K562 (cell line): ENCODE results near the gene VSIG4. TPM values are rescaled to one million over a fixed set of nuclear protein-coding genes. Genes with fewer than 3 reads are reported as not detected.
A peak's percentile ranks its signal among the peaks of the same experiment; 100 is the strongest.

ENCODE experiments used
- ARID1B ChIP-seq: fragments of 450-650 bp; IDR thresholded peaks from 2 replicates; pipeline ENCODE4 v1.6.1; 2016; ENCODE audit warnings: antibody characterized with exemption, mild to moderate bottlenecking, inconsistent platforms
- ARNT ChIP-seq, 2 experiments: fragments of 450-650 bp; IDR thresholded peaks; 2 replicates each; pipeline ENCODE4 v1.6.1; 2016; ENCODE audit warnings: mild to moderate bottlenecking in 1 of 2
- BCL6 ChIP-seq: fragments of 250-450 bp; sonication (Bioruptor Pico); IDR thresholded peaks from 2 replicates; pipeline ENCODE4 v1.4.0; 2020
- BRF1 ChIP-seq: IDR thresholded peaks from 3 replicates; pipeline ENCODE4 v1.6.1; 2011; ENCODE audit warnings: borderline replicate concordance, mild to moderate bottlenecking; ENCODE audit not compliant: insufficient read length; ENCODE audit errors: extremely low read depth
- CREBBP ChIP-seq: IDR thresholded peaks from one replicate; pipeline ENCODE4 v1.6.1; 2012; ENCODE audit warnings: low read depth, mild to moderate bottlenecking, control low read depth, inconsistent platforms, low read length
- ELF1 ChIP-seq: fragments of 200-800 bp; sonication (Bioruptor generic); IDR thresholded peaks from 2 replicates; pipeline ENCODE4 v1.6.1; 2016; ENCODE audit warnings: missing genetic modification characterization, missing compliant biosample characterization
- ETS2 ChIP-seq: IDR thresholded peaks from 2 replicates; pipeline ENCODE4 v1.6.1; 2016; ENCODE audit warnings: borderline replicate concordance, missing genetic modification characterization, mild to moderate bottlenecking, moderate library complexity, missing compliant biosample characterization; ENCODE audit not compliant: poor library complexity, severe bottlenecking
- RNF2 ChIP-seq: sonication (generic); IDR thresholded peaks from 2 replicates; pipeline ENCODE4 v1.6.1; 2016
- RUNX1 ChIP-seq: sonication (generic); IDR thresholded peaks from 2 replicates; pipeline ENCODE4 v1.6.1; 2016; ENCODE audit warnings: antibody characterized with exemption, low read depth
- SMAD3 ChIP-seq: fragments of 450-650 bp; formaldehyde crosslinking; conservative IDR thresholded peaks from 2 replicates; pipeline ENCODE4 v1.4.0; 2020; ENCODE audit warnings: mild to moderate bottlenecking
- SOX6 ChIP-seq: fragments of 450-650 bp; IDR thresholded peaks from 2 replicates; pipeline ENCODE4 v1.6.1; 2014; ENCODE audit warnings: mild to moderate bottlenecking
- STAT5A ChIP-seq: IDR thresholded peaks from 2 replicates; pipeline ENCODE4 v1.6.1; 2012; ENCODE audit warnings: low read length, inconsistent platforms, borderline replicate concordance
- TAF15 ChIP-seq: fragments of 200-400 bp; formaldehyde crosslinking; IDR thresholded peaks from 2 replicates; pipeline ENCODE4 v1.6.1; 2017; ENCODE audit warnings: mild to moderate bottlenecking, low read depth, low read length, moderate library complexity
- TRIM24 ChIP-seq, 2 experiments: fragments of 450-650 bp; IDR thresholded peaks; 2 replicates each; pipeline ENCODE4 v1.6.1; 2016
- ZNF197 ChIP-seq: fragments of 200-800 bp; sonication (Bioruptor generic); IDR thresholded peaks from 2 replicates; pipeline ENCODE4 v1.6.1; 2016; ENCODE audit warnings: low read depth, missing genetic modification characterization, missing compliant biosample characterization
- ZNF232 ChIP-seq: sonication (generic); formaldehyde crosslinking; IDR thresholded peaks from 2 replicates; pipeline ENCODE4 v1.8.0; 2022; ENCODE audit warnings: mild to moderate bottlenecking, missing genetic modification reagents
- ZNF280A ChIP-seq: fragments of 450-650 bp; IDR thresholded peaks from 2 replicates; pipeline ENCODE4 v1.6.1; 2018; ENCODE audit warnings: mild to moderate bottlenecking, low read depth; ENCODE audit not compliant: partially characterized antibody
- ZZZ3 ChIP-seq: fragments of 450-650 bp; IDR thresholded peaks from 2 replicates; pipeline ENCODE4 v1.6.1; 2016; ENCODE audit warnings: antibody characterized with exemption, mild to moderate bottlenecking, moderate library complexity
- polyA plus RNA-seq, 8 experiments: library from polyadenylated mRNA; depleted of rRNA in 4 of 8; stranded (reverse) in 5 of 8; unstranded in 3 of 8; fragments of >200 nt; fragmentation: Nextera tagmentation in 2 of 8; fragmentation: Illumina TruSeq in 1 of 8; extraction: Ambion mirVana in 2 of 8; extraction: Trizol in 1 of 8; gene quantifications; 2 replicates each; pipeline versions ENCODE4 v1.2.1 to v1.2.3, GENCODE V29; 2011 to 2014; ENCODE audit warnings: inconsistent platforms in 1 of 8, missing spikeins in 1 of 8
- total RNA-seq, 7 experiments: library from RNA; depleted of rRNA in 6 of 7; stranded (reverse); fragments of >200 nt in 6 of 7; fragmentation: Illumina TruSeq in 2 of 7; extraction: Trizol in 2 of 7; gene quantifications; 2 replicates each; pipeline versions ENCODE4 v1.2.1 to v1.2.3, GENCODE V29; 2011 to 2021; ENCODE audit warnings: low replicate concordance in 1 of 7
- TF ChIP-seq, protein P1 (sequence below): fragments of 250-450 bp; sonication (Bioruptor Pico); IDR thresholded peaks from 2 replicates; pipeline ENCODE4 v1.4.0; 2020
- TF ChIP-seq, protein P2 (sequence below): fragments of 450-650 bp; IDR thresholded peaks from 2 replicates; pipeline ENCODE4 v1.7.0; 2016; ENCODE audit warnings: borderline replicate concordance

Gene VSIG4
- total and polyA plus RNA-seq, 9 of the 15 experiments (the other 6 are each of a cell fraction or from before 2014, with no cell fraction given), result 0.22 to 1.6 (median 0.46) TPM; not detected in 1

DNA sequence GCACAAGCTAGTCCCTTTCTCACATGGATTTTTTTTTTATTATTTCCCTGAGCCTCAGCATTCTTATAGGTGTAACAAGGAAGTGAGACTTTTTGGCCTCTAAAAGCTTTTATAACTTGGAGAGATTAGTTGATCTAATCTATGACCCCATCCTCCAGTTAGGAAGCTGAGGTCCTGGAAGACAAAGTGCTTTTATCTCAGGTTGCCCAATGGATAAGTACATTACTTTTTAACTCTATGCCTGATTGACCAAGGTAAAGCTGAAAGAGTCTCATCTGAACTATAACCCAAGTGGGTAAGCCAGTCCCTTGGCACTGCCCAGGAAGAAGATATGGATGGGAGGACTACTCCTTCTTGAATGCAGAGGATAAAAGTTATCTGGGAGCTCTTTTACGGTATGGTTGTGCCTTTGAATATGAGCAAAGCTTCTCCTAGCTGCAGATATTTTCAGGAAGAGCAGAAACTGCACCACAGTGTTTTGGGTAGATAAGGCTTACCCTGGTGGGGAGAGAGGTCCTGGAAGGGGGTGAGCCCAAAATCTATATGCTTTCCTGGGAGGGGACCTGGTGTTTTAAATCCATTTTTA, 40.2 kb downstream of the VSIG4 start (continued):
- TF ChIP-seq ETS2 (tag) (no peak), CREBBP (no peak), STAT5A (no peak), ZNF280A (no peak), BCL6 (CRISPR knock-in tag) (no peak), ARNT (IDR thresholded peaks at IDR 0.05) (no peak), ZNF197 (CRISPR knock-in tag) (peak; percentile 71), RUNX1 (no peak), TAF15 (no peak), SOX6 (peak; percentile 82), RNF2 (peak; percentile 70), ZZZ3 (no peak), ARID1B (peak; percentile 64), BRF1 (no peak), SMAD3 (CRISPR knock-in tag) (no peak), ELF1 (peak; percentile 60), ZNF232 (CRISPR knock-in tag) (no peak), TRIM24 (IDR thresholded peaks at IDR 0.05) (no peak)
- TF ChIP-seq, protein P1, sequence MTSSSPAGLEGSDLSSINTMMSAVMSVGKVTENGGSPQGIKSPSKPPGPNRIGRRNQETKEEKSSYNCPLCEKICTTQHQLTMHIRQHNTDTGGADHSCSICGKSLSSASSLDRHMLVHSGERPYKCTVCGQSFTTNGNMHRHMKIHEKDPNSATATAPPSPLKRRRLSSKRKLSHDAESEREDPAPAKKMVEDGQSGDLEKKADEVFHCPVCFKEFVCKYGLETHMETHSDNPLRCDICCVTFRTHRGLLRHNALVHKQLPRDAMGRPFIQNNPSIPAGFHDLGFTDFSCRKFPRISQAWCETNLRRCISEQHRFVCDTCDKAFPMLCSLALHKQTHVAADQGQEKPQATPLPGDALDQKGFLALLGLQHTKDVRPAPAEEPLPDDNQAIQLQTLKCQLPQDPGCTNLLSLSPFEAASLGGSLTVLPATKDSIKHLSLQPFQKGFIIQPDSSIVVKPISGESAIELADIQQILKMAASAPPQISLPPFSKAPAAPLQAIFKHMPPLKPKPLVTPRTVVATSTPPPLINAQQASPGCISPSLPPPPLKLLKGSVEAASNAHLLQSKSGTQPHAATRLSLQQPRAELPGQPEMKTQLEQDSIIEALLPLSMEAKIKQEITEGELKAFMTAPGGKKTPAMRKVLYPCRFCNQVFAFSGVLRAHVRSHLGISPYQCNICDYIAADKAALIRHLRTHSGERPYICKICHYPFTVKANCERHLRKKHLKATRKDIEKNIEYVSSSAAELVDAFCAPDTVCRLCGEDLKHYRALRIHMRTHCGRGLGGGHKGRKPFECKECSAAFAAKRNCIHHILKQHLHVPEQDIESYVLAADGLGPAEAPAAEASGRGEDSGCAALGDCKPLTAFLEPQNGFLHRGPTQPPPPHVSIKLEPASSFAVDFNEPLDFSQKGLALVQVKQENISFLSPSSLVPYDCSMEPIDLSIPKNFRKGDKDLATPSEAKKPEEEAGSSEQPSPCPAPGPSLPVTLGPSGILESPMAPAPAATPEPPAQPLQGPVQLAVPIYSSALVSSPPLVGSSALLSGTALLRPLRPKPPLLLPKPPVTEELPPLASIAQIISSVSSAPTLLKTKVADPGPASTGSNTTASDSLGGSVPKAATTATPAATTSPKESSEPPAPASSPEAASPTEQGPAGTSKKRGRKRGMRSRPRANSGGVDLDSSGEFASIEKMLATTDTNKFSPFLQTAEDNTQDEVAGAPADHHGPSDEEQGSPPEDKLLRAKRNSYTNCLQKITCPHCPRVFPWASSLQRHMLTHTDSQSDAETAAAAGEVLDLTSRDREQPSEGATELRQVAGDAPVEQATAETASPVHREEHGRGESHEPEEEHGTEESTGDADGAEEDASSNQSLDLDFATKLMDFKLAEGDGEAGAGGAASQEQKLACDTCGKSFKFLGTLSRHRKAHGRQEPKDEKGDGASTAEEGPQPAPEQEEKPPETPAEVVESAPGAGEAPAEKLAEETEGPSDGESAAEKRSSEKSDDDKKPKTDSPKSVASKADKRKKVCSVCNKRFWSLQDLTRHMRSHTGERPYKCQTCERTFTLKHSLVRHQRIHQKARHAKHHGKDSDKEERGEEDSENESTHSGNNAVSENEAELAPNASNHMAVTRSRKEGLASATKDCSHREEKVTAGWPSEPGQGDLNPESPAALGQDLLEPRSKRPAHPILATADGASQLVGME (CRISPR knock-in tag), result no peak
- TF ChIP-seq, protein P2, sequence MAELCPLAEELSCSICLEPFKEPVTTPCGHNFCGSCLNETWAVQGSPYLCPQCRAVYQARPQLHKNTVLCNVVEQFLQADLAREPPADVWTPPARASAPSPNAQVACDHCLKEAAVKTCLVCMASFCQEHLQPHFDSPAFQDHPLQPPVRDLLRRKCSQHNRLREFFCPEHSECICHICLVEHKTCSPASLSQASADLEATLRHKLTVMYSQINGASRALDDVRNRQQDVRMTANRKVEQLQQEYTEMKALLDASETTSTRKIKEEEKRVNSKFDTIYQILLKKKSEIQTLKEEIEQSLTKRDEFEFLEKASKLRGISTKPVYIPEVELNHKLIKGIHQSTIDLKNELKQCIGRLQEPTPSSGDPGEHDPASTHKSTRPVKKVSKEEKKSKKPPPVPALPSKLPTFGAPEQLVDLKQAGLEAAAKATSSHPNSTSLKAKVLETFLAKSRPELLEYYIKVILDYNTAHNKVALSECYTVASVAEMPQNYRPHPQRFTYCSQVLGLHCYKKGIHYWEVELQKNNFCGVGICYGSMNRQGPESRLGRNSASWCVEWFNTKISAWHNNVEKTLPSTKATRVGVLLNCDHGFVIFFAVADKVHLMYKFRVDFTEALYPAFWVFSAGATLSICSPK, result no peak
